HG03342 (cell line): ENCODE results near the gene RGPD3.

Experiments used
- ATAC-seq: cut with Tn5 transposase; IDR thresholded peaks from one replicate; pipeline ENCODE4 v1.9.1; 2021; ENCODE audit warnings: mild to moderate bottlenecking, moderate library complexity; ENCODE audit not compliant: unreplicated experiment

Gene RGPD3

GRCh38 chr2:106343274-106343673, 124.9 kb downstream of the RGPD3 start:
- no peak for ATAC-seq

GRCh38 chr2:106342831-106343251, 125.4 kb downstream of the RGPD3 start:
- ATAC-seq: no peak

GRCh38 chr2:106341666-106342065, 126.5 kb downstream of the RGPD3 start:
- no peak for ATAC-seq
